ENCODE data around the gene C3.
"Not testable (repeated sequence)": the region's sequence is repeated elsewhere in the genome, so short reads cannot be mapped to it uniquely, and the experiment has no call there.

The C3 gene

DNA sequence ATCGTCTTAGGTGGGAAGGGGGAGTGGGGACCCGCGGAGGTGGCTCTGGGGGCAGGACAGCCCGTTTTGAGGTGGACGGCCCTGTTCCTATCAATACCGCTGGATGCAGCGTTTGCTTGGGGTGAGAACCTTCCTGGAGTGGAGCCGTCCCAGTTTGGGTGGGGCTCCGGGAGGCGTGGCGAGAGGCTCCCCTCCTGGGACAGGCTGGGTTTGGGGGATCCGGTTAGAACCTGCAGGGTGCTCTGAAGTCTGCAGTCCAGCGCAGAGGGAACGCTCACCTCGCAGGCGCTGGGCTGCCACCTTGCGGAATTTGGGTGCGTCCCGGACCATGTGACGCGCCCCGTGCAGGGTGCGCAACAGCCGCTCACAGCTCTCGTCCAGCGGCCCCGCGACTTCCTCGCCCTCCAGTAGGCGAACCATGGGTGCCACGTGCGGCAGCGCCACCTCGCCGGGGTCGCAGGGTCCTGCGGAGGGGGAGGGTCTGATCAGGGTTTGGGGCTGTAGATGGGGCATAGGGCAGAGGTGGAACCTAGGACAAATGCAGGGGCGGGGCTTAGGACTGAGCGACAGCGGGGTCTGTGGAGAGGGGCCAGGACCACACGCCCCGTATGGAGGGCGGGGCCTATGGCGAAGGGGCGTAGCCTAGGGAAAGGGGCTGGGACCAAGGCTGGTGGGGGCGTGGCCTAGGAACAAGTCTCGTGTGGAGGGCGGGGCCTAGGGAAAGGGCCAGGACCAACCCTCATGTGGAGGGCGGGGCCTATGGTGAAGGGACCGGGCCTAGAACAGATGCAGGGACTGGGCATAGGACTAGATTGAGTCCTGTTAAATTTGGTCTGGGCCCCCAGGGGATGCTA is 33.0 kb upstream of the C3 start:
- Histone ChIP-seq H3K4me3 (IDR thresholded peaks at IDR 0.05; ENCODE audit: insufficient read depth, low read depth, low read length) (no peak overlapping the region), H3K79me2 (ENCODE audit: insufficient read depth, low read depth) (no peaks in the 10 kb centered on the region), H3K36me3 (ENCODE audit: insufficient read depth) (0 out of 2 replicates have a peak, but pooled peaks cover 5% of the 10 kb centered on the region), H2AFZ (ENCODE audit: low read depth) (0 out of 2 replicates have a peak overlapping the region, but pooled peaks have one; percentile 12), H3K27ac (peak overlapping the region; percentile 30; the same call in 1 of the 2 replicates), H3K27me3 (ENCODE audit: insufficient read depth, low read depth) (no peaks in the 10 kb centered on the region), H3K4me1 (ENCODE audit: low read depth, poor library complexity, severe bottlenecking) (peaks cover 8% of the 10 kb centered on the region), H3K9ac (peak overlapping the region; percentile 31; the same call in 1 of the 2 replicates), H4K20me1 (ENCODE audit: insufficient read depth) (no peaks in the 10 kb centered on the region), H3K4me2 (no peak overlapping the region; the same call in 1 of the 2 replicates)
- TF ChIP-seq, protein P1, sequence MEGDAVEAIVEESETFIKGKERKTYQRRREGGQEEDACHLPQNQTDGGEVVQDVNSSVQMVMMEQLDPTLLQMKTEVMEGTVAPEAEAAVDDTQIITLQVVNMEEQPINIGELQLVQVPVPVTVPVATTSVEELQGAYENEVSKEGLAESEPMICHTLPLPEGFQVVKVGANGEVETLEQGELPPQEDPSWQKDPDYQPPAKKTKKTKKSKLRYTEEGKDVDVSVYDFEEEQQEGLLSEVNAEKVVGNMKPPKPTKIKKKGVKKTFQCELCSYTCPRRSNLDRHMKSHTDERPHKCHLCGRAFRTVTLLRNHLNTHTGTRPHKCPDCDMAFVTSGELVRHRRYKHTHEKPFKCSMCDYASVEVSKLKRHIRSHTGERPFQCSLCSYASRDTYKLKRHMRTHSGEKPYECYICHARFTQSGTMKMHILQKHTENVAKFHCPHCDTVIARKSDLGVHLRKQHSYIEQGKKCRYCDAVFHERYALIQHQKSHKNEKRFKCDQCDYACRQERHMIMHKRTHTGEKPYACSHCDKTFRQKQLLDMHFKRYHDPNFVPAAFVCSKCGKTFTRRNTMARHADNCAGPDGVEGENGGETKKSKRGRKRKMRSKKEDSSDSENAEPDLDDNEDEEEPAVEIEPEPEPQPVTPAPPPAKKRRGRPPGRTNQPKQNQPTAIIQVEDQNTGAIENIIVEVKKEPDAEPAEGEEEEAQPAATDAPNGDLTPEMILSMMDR (conservative IDR thresholded peaks at IDR 0.05; ENCODE audit: low read depth, low read length), result peak; percentile 29; the same call in 1 of the 2 replicates

DNA sequence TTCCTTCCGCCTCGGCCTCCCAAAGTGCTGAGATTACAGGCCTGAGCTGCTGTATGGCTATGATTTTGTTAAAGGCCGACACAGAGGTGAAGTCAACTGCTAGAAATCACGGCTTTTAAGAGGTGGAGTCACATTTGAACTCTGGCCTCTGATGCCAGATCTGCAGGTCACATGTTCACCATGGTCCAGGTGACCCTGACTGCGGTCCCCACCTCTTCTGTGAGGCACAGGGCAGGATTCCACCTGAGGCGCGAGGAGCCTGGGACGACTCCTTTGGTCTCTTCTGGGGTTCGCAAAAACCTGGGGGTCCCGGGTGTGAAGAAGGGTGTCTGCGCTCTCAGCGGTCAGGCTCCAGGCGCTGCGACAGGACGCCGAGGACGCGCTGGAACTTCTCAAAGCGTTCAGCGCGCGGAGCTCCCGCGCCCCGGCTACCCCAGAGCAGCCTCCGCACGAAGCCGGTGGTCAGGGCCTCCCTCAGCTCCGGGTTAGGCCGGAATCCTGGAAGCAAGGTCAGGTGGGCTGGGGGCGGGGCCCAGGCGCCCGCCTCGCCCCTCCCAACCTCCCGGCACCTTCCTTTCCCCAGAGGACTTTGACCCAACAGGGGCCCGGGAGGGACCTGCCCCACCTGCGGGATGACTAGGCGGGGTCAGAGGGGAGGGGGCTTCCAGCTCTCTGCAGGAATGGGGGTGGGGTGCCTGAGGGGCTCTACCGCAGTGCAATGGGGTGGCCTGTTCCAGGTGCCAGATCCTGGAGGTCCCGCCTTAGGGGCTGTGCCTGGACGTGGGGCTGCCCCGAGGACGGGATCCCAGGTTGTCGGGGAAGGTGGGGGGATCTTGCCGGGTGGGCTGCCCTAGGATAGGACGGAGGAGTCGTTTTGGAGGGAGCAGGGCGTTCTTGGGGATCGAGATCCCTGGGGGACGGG is 32.1 kb upstream of the C3 start:
- Histone ChIP-seq H3K27me3 (ENCODE audit: insufficient read depth, low read depth) (no peaks in the 10 kb centered on the region), H4K20me1 (ENCODE audit: insufficient read depth) (no peaks in the 10 kb centered on the region), H3K79me2 (ENCODE audit: insufficient read depth, low read depth) (no peaks in the 10 kb centered on the region), H3K36me3 (ENCODE audit: insufficient read depth) (0 out of 2 replicates have a peak, but pooled peaks cover 5% of the 10 kb centered on the region), H3K4me1 (ENCODE audit: low read depth, poor library complexity, severe bottlenecking) (peaks cover 1% of the 10 kb centered on the region), H3K4me2 (no peak overlapping the region; the same call in 1 of the 2 replicates), H2AFZ (ENCODE audit: low read depth) (no peak overlapping the region), H3K4me3 (IDR thresholded peaks at IDR 0.05; ENCODE audit: insufficient read depth, low read depth, low read length) (no peak overlapping the region), H3K27ac (no peak overlapping the region), H3K9ac (no peak overlapping the region)
- TF ChIP-seq, protein P1 (conservative IDR thresholded peaks at IDR 0.05; ENCODE audit: low read depth, low read length), result no peak

DNA sequence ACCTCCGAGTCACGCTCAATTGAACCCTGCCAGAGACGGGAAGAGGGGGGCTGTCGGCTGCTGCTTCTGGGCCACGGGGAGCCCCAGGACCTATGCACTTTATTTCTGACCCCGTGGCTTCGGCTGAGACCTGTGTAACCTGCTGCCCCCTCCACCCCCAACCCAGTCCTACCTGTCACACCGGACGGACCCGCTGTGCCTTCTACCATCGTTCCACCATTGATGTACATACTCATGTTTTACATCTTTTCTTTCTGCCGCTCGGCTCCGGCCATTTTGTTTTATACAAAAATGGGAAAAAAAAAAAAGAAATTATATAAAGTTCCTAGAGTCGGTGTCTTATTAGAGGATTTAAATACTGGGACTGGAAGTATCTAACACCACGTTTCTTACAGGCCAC is 30.7 kb upstream of the C3 start:
- 0 out of 2 replicates have a peak, but pooled peaks cover 9% of the 10 kb centered on the region for H3K36me3 ChIP-seq (ENCODE audit: insufficient read depth)
- H3K27ac ChIP-seq, result no peak overlapping the region

DNA sequence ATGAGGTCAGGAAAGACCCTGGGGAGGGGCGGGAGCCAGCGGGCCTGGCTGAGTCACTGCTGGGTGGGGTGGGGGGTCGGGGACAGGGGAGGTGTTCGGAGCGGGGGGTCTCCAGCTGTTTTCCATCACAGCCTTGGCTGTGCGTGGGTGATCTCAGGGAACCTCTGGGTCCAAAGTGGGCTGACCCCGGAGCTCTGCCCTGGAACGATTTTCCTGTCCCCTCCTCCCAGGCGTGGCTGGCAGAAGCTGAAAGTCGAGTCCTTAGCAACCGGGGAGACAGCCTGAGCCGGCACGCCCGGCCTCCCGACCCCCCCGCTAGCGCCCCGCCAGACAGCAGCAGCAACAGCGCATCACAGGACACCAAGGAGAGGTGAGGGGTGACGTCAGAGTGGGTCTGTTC is 29.6 kb upstream of the C3 start:
- H3K36me3 ChIP-seq (ENCODE audit: insufficient read depth), result 0 out of 2 replicates have a peak, but pooled peaks cover 9% of the 10 kb centered on the region

More for the DNA sequence above, 30.7 kb upstream of the C3 start:
- Histone ChIP-seq H3K4me2 (no peak overlapping the region), H3K4me1 (ENCODE audit: low read depth, poor library complexity, severe bottlenecking) (no peaks in the 10 kb centered on the region), H4K20me1 (ENCODE audit: insufficient read depth) (no peaks in the 10 kb centered on the region), H3K4me3 (IDR thresholded peaks at IDR 0.05; ENCODE audit: insufficient read depth, low read depth, low read length) (no peak overlapping the region), H3K79me2 (ENCODE audit: insufficient read depth, low read depth) (no peaks in the 10 kb centered on the region), H3K27me3 (ENCODE audit: insufficient read depth, low read depth) (no peaks in the 10 kb centered on the region), H2AFZ (ENCODE audit: low read depth) (no peak overlapping the region), H3K9ac (no peak overlapping the region)
- TF ChIP-seq, protein P1 (conservative IDR thresholded peaks at IDR 0.05; ENCODE audit: low read depth, low read length), result no peak

DNA sequence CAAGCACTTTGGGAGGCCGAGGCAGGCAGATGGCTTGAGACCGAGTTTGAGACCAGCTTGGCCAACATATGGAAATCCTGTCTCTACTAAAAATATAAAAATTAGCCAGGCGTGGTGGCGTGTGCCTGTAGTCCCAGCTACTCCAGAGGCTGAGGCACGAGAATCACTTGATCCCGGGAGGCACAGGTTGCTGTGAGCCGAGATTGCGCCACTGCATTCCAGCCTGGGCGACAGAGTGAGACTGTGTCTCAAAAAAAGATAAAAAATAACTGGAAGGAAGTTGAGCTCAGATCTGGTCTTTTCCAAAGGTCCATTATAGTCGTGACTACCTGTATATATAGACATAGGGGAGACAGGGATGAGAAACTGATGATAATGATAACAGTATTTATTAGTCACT is 28.1 kb upstream of the C3 start:
- H3K9ac ChIP-seq; H3K4me2 ChIP-seq; H3K4me1 ChIP-seq (ENCODE audit: low read depth, poor library complexity, severe bottlenecking); H4K20me1 ChIP-seq (ENCODE audit: insufficient read depth); H3K36me3 ChIP-seq (ENCODE audit: insufficient read depth); H3K79me2 ChIP-seq (ENCODE audit: insufficient read depth, low read depth); H3K27me3 ChIP-seq (ENCODE audit: insufficient read depth, low read depth); H3K27ac ChIP-seq; H3K4me3 ChIP-seq (IDR thresholded peaks at IDR 0.05; ENCODE audit: insufficient read depth, low read depth, low read length); H2AFZ ChIP-seq (ENCODE audit: low read depth): not testable (repeated sequence)

More for the DNA sequence above, 29.6 kb upstream of the C3 start:
- Histone ChIP-seq H3K27ac (no peak overlapping the region), H3K79me2 (ENCODE audit: insufficient read depth, low read depth) (no peaks in the 10 kb centered on the region), H3K4me3 (IDR thresholded peaks at IDR 0.05; ENCODE audit: insufficient read depth, low read depth, low read length) (no peak overlapping the region), H3K4me1 (ENCODE audit: low read depth, poor library complexity, severe bottlenecking) (no peaks in the 10 kb centered on the region), H4K20me1 (ENCODE audit: insufficient read depth) (no peaks in the 10 kb centered on the region), H3K4me2 (no peak overlapping the region), H3K27me3 (ENCODE audit: insufficient read depth, low read depth) (no peaks in the 10 kb centered on the region), H3K9ac (no peak overlapping the region), H2AFZ (ENCODE audit: low read depth) (no peak overlapping the region)
- TF ChIP-seq, protein P1 (conservative IDR thresholded peaks at IDR 0.05; ENCODE audit: low read depth, low read length), result no peak
